Gastroesophageal sphincter (tissue), 4 donors: Measurements from ENCODE around the gene AREG. TPM values are rescaled to one million over a fixed set of nuclear protein-coding genes. Genes with fewer than 3 reads are reported as not detected.

Experiments used
- ATAC-seq: fragments of 150-250 bp; one replicate; pipeline ENCODE4 v1.9.1; 2016; ENCODE audit warnings: mild to moderate bottlenecking, moderate library complexity
- H3K27ac ChIP-seq, 4 donors: fragments of 200-600 bp; sonication (generic) in 3 of 4; 1 replicate in 3 of 4; 2 replicates in 1 of 4; pipeline ENCODE4 v1.5.1; 2016 to 2019
- H3K27me3 ChIP-seq: fragments of 200-600 bp; sonication (generic); one replicate; pipeline ENCODE4 v1.5.1; 2019
- H3K36me3 ChIP-seq, 2 donors: fragments of 200-600 bp; sonication (generic); one replicate each; pipeline ENCODE4 v1.5.1; 2019; ENCODE audit warnings: control low read depth in 1 of 2
- H3K4me1 ChIP-seq, 3 donors: fragments of 200-600 bp; sonication (generic); 1 replicate in 2 of 3; 2 replicates in 1 of 3; pipeline ENCODE4 v1.5.1; 2016 to 2019; ENCODE audit warnings: control low read depth in 2 of 3
- H3K4me3 ChIP-seq, 2 donors: fragments of 200-600 bp; sonication (generic); one replicate each; pipeline ENCODE4 v1.5.1; 2019; ENCODE audit warnings: mild to moderate bottlenecking in 1 of 2, moderate library complexity in 1 of 2
- H3K9me3 ChIP-seq, 3 donors: fragments of 200-600 bp; sonication (generic); one replicate each; pipeline ENCODE4 v1.5.1; 2017 to 2019; ENCODE audit warnings: control low read depth in 2 of 3
- CTCF ChIP-seq, 4 experiments: fragments of 200-600 bp in 2 of 4; fragments of 450-650 bp in 2 of 4; sonication (generic) in 1 of 4; IDR thresholded peaks; one replicate each; pipeline ENCODE4 v1.5.1; 2017 to 2019; ENCODE audit warnings: antibody characterized with exemption in 4 of 4, mild to moderate bottlenecking in 2 of 4, moderate library complexity in 2 of 4
- EP300 ChIP-seq: sonication (generic); formaldehyde crosslinking; IDR thresholded peaks from one replicate; pipeline ENCODE4 v1.6.1; 2017; ENCODE audit warnings: antibody characterized with exemption, mild to moderate bottlenecking
- POLR2A ChIP-seq, 2 donors: fragments of 450-650 bp; IDR thresholded peaks; one replicate each; pipeline ENCODE4 v1.6.1; 2017; ENCODE audit warnings: antibody characterized with exemption in 2 of 2, mild to moderate bottlenecking in 2 of 2, moderate library complexity in 1 of 2
- POLR2AphosphoS5 ChIP-seq: sonication (generic); formaldehyde crosslinking; IDR thresholded peaks from one replicate; pipeline ENCODE4 v1.6.1; 2017; ENCODE audit warnings: antibody characterized with exemption
- WGBS, 2 donors: methylation state at CpG; one replicate each; pipeline ENCODE4 v1.1.5; 2018; ENCODE audit warnings: low coverage in 1 of 2; 5-methylcytosine and 5-hydroxymethylcytosine counted together
- total RNA-seq, 4 donors: library from RNA; depleted of rRNA; stranded (reverse); fragments of >200 nt; gene quantifications; one replicate each; pipeline ENCODE4 v1.1.0, GENCODE V29; 2016

AREG gene
- total RNA-seq, 4 donors from 2014 or later: 2.2 to 7.3 (median 3.4) TPM

DNA sequence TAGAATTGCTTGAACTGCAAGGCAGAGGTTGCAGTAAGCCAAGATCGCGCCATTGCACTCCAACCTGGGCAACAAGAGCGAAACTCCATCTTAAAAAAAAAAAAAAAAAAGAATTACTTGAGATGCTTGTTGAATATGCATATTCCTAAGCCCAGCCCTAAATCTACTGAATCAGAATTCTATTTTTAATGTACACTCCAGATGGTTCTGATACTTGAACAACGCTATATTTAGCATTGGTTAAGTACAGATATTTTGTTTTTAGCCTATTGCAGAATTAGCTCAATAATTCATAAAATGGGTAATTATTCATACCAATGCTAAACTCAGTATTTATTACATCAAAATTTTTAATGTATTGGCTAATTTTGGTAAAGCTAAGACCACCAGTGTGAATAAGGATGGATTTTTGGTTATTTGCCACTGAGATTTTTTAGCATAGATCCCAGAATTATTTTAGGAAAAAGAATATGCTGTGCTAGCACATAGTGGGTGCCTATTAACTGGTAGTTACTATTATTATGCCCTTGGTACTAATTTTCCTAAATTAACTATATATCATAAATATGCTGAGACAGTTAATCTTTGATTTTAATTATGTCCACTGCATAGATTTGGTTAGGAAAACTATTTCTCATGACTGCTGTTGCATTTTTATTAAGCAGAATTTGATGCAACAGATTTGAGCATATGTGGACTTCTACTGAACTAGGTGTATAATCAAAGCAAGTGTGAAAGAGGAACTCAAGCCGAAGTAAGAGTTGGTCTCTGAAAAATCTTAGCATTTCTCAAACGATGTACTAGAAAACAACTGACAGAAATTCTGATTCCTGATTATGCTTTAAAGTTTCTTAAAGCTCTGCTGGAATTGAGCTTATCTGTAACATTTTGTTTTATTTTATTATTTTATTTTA, 9.2 kb downstream of the AREG start:
- no peak for ATAC-seq

GRCh38 chr4:74455361-74456055, 10.6 kb downstream of the AREG start:
- ATAC-seq: no peak
- H3K4me1 ChIP-seq: no peaks in the 10 kb centered on the region
- 94 to 96% methylated on average over 3 to 4 of the region's 4 CpGs for WGBS, 2 donors
- H3K27ac ChIP-seq: no peak overlapping the region
- H3K36me3 ChIP-seq: no peaks in the 10 kb centered on the region
- no peaks in the 10 kb centered on the region for H3K27me3 ChIP-seq
- H3K9me3 ChIP-seq: no peaks in the 10 kb centered on the region
- TF ChIP-seq POLR2A (IDR thresholded peaks at IDR 0.05) (no peak), EP300 (no peak), CTCF (IDR thresholded peaks at IDR 0.05) (no peak), POLR2AphosphoS5 (no peak)
- no peak overlapping the region for H3K4me3 ChIP-seq

More for the DNA sequence above, 9.2 kb downstream of the AREG start:
- Histone ChIP-seq H3K27me3 (no peaks in the 10 kb centered on the region), H3K9me3 (no peaks in the 10 kb centered on the region), H3K4me3 (no peak overlapping the region), H3K36me3 (no peaks in the 10 kb centered on the region), H3K4me1 (no peaks in the 10 kb centered on the region), H3K27ac (no peak overlapping the region)
- TF ChIP-seq EP300 (no peak), CTCF (IDR thresholded peaks at IDR 0.05) (no peak), POLR2A (IDR thresholded peaks at IDR 0.05) (no peak), POLR2AphosphoS5 (no peak)
- WGBS, 2 donors: 83 to 96% methylated on average over 4 to 6 of the region's 6 CpGs

DNA sequence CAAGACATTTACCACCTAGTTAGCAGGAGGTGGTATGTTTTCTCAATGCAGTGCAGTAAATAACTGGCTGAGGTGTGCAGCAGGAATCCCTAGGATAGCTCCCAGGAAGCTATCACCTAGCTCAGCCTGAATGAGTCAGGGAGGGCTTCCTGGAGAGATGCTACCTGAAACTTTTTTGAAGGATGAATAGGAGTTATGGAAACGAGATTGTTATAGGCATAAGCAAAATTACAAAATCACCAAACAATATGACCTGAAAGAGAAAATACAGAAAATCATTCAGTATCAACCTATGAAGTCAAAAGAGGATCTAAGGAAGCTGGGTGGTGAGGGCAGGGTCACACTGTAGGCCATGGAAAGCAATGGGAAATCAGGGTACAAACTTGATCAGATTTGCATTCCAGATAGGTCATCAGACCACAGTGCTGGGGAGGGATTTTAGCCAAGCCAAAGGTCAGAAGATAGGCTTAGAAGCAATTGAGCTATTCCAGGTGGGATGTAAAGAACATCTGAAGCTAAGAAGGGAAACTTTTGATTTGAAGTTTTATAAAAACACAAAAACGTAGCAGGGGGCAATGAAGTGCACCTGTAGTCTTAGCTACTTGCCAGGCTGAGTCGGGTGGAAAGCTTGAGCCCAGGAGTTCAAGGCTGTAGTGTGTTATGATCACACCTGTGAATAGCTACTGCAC, 11.3 kb downstream of the AREG start:
- no peaks in the 10 kb centered on the region for H3K4me1 ChIP-seq
- WGBS, 2 donors: 73 to 76% methylated on average over 3 of the region's 3 CpGs
- no peaks in the 10 kb centered on the region for H3K27me3 ChIP-seq
- H3K9me3 ChIP-seq: no peaks in the 10 kb centered on the region
- no peak overlapping the region for H3K4me3 ChIP-seq
- H3K27ac ChIP-seq: no peak overlapping the region
- H3K36me3 ChIP-seq: no peaks in the 10 kb centered on the region
- no peak for ATAC-seq
- TF ChIP-seq POLR2AphosphoS5 (no peak), EP300 (no peak), POLR2A (IDR thresholded peaks at IDR 0.05) (no peak), CTCF (IDR thresholded peaks at IDR 0.05) (no peak)

DNA sequence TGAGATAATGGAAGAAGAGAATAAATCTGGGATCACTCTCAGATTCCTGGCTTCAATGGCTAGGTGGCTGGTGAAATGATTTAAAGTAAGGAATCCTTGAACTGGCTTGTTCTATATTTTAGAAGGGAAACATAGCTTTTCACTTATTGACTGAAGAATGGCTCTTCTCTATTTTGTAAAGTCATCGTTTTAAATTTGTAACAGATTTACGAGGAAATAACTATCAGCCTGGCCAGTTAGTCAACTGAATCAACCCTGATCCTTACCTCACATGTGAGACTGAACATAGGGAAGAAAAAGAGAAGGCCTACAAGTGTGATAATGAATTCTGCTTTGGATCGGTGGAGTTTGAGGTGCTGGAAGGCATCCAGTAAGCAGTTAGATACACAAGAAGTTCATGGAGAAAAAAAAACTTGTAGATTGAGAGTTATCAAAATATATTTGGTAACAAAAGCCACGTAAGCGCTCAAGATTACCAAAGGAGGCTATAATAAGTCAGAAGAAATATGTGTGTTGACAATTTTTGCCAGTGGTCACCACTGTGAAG, 12.0 kb downstream of the AREG start:
- Histone ChIP-seq H3K4me1 (no peaks in the 10 kb centered on the region), H3K4me3 (no peak overlapping the region), H3K27ac (no peak overlapping the region), H3K36me3 (no peaks in the 10 kb centered on the region), H3K27me3 (no peaks in the 10 kb centered on the region), H3K9me3 (no peaks in the 10 kb centered on the region)
- TF ChIP-seq EP300 (no peak), POLR2A (IDR thresholded peaks at IDR 0.05) (no peak), POLR2AphosphoS5 (no peak), CTCF (IDR thresholded peaks at IDR 0.05) (no peak)
- WGBS, 2 donors: 93% methylated on average over 5 of the region's 5 CpGs
- no peak for ATAC-seq
